H1 (cell line): ENCODE results near the gene PPIP5K1. TPM values are rescaled to one million over a fixed set of nuclear protein-coding genes. Genes with fewer than 3 reads are reported as not detected.

Source experiments
- CTCF ChIA-PET: fragments of 300-600 bp; sonication (Branson Sonifier 250); formaldehyde crosslinking; loops from one replicate; lab custom pipeline; 2021; ENCODE audit not compliant: partially characterized antibody; lab: Charles Lee
- POLR2A ChIA-PET: fragments of 300-600 bp; sonication (Branson Sonifier 250); formaldehyde crosslinking; loops from one replicate; lab custom pipeline; 2021; ENCODE audit warnings: inconsistent platforms; ENCODE audit not compliant: partially characterized antibody; lab: Charles Lee
- DNase-seq, 2 experiments: peaks; one replicate each; pipeline versions ENCODE4 v3.0.0 to v3.0.0-alpha.2; 2010 to 2022; ENCODE audit warnings: low spot score in 2 of 2, low read depth in 1 of 2, mixed read lengths in 1 of 2
- FAIRE-seq: peaks from 2 replicates; lab custom pipeline; 2011; peaks lifted over from hg19 to GRCh38; lab: Jason Lieb, UNC
- H2AFZ ChIP-seq: 2 replicates; pipeline ENCODE4 v1.8.1; 2012; ENCODE audit warnings: low read length, inconsistent platforms
- H2AK5ac ChIP-seq: 2 replicates; pipeline ENCODE4 v1.6.1; 2013; ENCODE audit warnings: low read depth, low read length
- H2BK120ac ChIP-seq: replicated peaks from 2 replicates; pipeline ENCODE3; 2013; ENCODE audit warnings: low read depth, low read length, inconsistent platforms
- H2BK12ac ChIP-seq: 2 replicates; pipeline ENCODE4 v1.6.1; 2013; ENCODE audit warnings: low read depth, low read length
- H2BK15ac ChIP-seq: 2 replicates; pipeline ENCODE4 v1.6.1; 2013; ENCODE audit warnings: low read length
- H2BK20ac ChIP-seq: 2 replicates; pipeline ENCODE4 v1.6.1; 2013; ENCODE audit warnings: low read length
- H2BK5ac ChIP-seq: 2 replicates; pipeline ENCODE4 v1.6.1; 2013; ENCODE audit warnings: low read depth, low read length
- H3K14ac ChIP-seq: 2 replicates; pipeline ENCODE4 v1.6.1; 2013; ENCODE audit warnings: inconsistent platforms; ENCODE audit not compliant: insufficient read length
- H3K18ac ChIP-seq: 2 replicates; pipeline ENCODE4 v1.6.1; 2013; ENCODE audit warnings: low read length; ENCODE audit errors: extremely low read depth
- H3K23ac ChIP-seq: 2 replicates; pipeline ENCODE4 v1.6.1; 2013; ENCODE audit warnings: inconsistent platforms; ENCODE audit not compliant: insufficient read length
- H3K23me2 ChIP-seq: 2 replicates; pipeline ENCODE4 v1.6.1; 2013; ENCODE audit warnings: low read depth, low read length
- H3K27ac ChIP-seq: 2 replicates; pipeline ENCODE4 v1.6.1; 2011; ENCODE audit warnings: low read depth, low read length, inconsistent platforms
- H3K27me3 ChIP-seq, 4 experiments: replicated peaks in 1 of 4; 1 replicate in 1 of 4; 2 replicates in 3 of 4; pipeline versions ENCODE4 v1.6.1 to v1.8.1; 2011 to 2013; ENCODE audit warnings: low read length in 3 of 4, mild to moderate bottlenecking in 3 of 4, inconsistent platforms in 2 of 4, mixed read lengths in 2 of 4, moderate library complexity in 1 of 4; ENCODE audit not compliant: control insufficient read depth in 3 of 4, insufficient read depth in 3 of 4; ENCODE audit errors: extremely low read depth in 1 of 4
- H3K36me3 ChIP-seq, 4 experiments: 2 replicates each; pipeline versions ENCODE4 v1.6.1 to v1.8.1; 2011 to 2013; ENCODE audit warnings: mild to moderate bottlenecking in 4 of 4, low read length in 3 of 4, moderate library complexity in 2 of 4, control low read depth in 1 of 4, inconsistent platforms in 1 of 4; ENCODE audit not compliant: insufficient read depth in 4 of 4, control insufficient read depth in 2 of 4
- H3K4ac ChIP-seq: replicated peaks from 2 replicates; pipeline ENCODE3; 2013; ENCODE audit warnings: low read length, low read depth, mixed read lengths, inconsistent platforms; ENCODE audit not compliant: insufficient read length
- H3K4me1 ChIP-seq, 4 experiments: replicated peaks in 1 of 4; 1 replicate in 1 of 4; 2 replicates in 3 of 4; pipeline versions ENCODE4 v1.6.1 to v1.8.1; 2011 to 2013; ENCODE audit warnings: low read length in 3 of 4, inconsistent platforms in 2 of 4, mixed read lengths in 1 of 4; ENCODE audit not compliant: insufficient read depth in 4 of 4, control insufficient read depth in 3 of 4
- H3K4me2 ChIP-seq, 2 experiments: 2 replicates each; pipeline versions ENCODE4 v1.6.1 to v1.8.1; 2011 to 2013; ENCODE audit warnings: low read depth in 2 of 2, low read length in 2 of 2, control low read depth in 1 of 2, inconsistent platforms in 1 of 2, mild to moderate bottlenecking in 1 of 2; ENCODE audit not compliant: insufficient read depth in 1 of 2
- H3K4me3 ChIP-seq, 4 experiments: fragments of 200-600, 300-600 bp in 1 of 4; sonication (generic), shearing (Covaris generic), sonication (Bioruptor Twin) in 1 of 4; 2 replicates each; pipeline versions ENCODE4 v1.5.1 to v1.8.1; 2011 to 2016; ENCODE audit warnings: low read length in 4 of 4, low read depth in 3 of 4, control low read depth in 2 of 4, inconsistent platforms in 2 of 4, mild to moderate bottlenecking in 2 of 4, mixed read lengths in 1 of 4, moderate library complexity in 1 of 4; ENCODE audit not compliant: insufficient read depth in 2 of 4; ENCODE audit errors: extremely low read depth in 1 of 4
- H3K56ac ChIP-seq: replicated peaks from 2 replicates; pipeline ENCODE3; 2013; ENCODE audit warnings: low read depth, mild to moderate bottlenecking, mixed read lengths, low read length, inconsistent platforms; ENCODE audit not compliant: insufficient read length
- H3K79me1 ChIP-seq: 2 replicates; pipeline ENCODE4 v1.6.1; 2013; ENCODE audit warnings: low read depth, low read length, control low read depth
- H3K79me2 ChIP-seq, 2 experiments: 2 replicates each; pipeline versions ENCODE4 v1.6.1 to v1.8.1; 2012 to 2013; ENCODE audit warnings: low read length in 2 of 2, mild to moderate bottlenecking in 2 of 2, inconsistent platforms in 1 of 2; ENCODE audit not compliant: insufficient read depth in 2 of 2, control insufficient read depth in 1 of 2
- H3K9ac ChIP-seq, 4 experiments: replicated peaks in 1 of 4; 1 replicate in 1 of 4; 2 replicates in 3 of 4; pipeline versions ENCODE4 v1.6.1 to v1.8.1; 2011 to 2013; ENCODE audit warnings: low read depth in 3 of 4, low read length in 3 of 4, control low read depth in 2 of 4, mild to moderate bottlenecking in 2 of 4, moderate library complexity in 2 of 4, inconsistent platforms in 1 of 4; ENCODE audit errors: extremely low read depth in 1 of 4
- H3K9me3 ChIP-seq, 2 experiments: 2 replicates each; pipeline versions ENCODE4 v1.6.1 to v1.8.1; 2012 to 2013; ENCODE audit warnings: mild to moderate bottlenecking in 2 of 2, moderate library complexity in 2 of 2, control low read depth in 1 of 2, inconsistent platforms in 1 of 2, low read depth in 1 of 2, low read length in 1 of 2, mixed read lengths in 1 of 2; ENCODE audit not compliant: insufficient read depth in 2 of 2
- H4K20me1 ChIP-seq, 2 experiments: replicated peaks in 1 of 2; 2 replicates each; pipeline versions ENCODE3 to v1.8.1; 2011 to 2013; ENCODE audit warnings: inconsistent platforms in 2 of 2, low read length in 2 of 2, mild to moderate bottlenecking in 1 of 2; ENCODE audit not compliant: insufficient read depth in 2 of 2, control insufficient read depth in 1 of 2
- H4K5ac ChIP-seq: 2 replicates; pipeline ENCODE4 v1.6.1; 2013; ENCODE audit warnings: low read length, low read depth, mixed read lengths, inconsistent platforms; ENCODE audit not compliant: insufficient read length
- H4K8ac ChIP-seq: 2 replicates; pipeline ENCODE4 v1.8.0; 2013; ENCODE audit warnings: mild to moderate bottlenecking, moderate library complexity, low read length, inconsistent platforms; ENCODE audit not compliant: insufficient read depth; ENCODE audit errors: extremely low read depth
- H4K91ac ChIP-seq: replicated peaks from 2 replicates; pipeline ENCODE3; 2013; ENCODE audit warnings: low read length, mixed read lengths, inconsistent platforms; ENCODE audit not compliant: insufficient read length
- POLR2A ChIP-seq, 2 experiments: IDR thresholded peaks; 1 replicate in 1 of 2; 2 replicates in 1 of 2; pipeline ENCODE4 v1.6.1; 2011; ENCODE audit warnings: low read depth in 2 of 2, low read length in 2 of 2, mild to moderate bottlenecking in 2 of 2; ENCODE audit errors: control extremely low read depth in 1 of 2
- WGBS, 2 experiments: shearing (Covaris generic) in 1 of 2; methylation state at CpG; one replicate each; pipeline versions ENCODE4 v1.1.6 to v1.1.7; 2013 to 2015; ENCODE audit warnings: low lambda C conversion rate in 2 of 2, mixed read lengths in 2 of 2, inconsistent platforms in 1 of 2, low coverage in 1 of 2, missing lambda C conversion rate in 1 of 2; ENCODE audit not compliant: insufficient replicate concordance in 2 of 2, insufficient coverage in 1 of 2, insufficient read length in 1 of 2; ENCODE audit errors: extremely low coverage in 1 of 2, missing lambda C conversion rate in 1 of 2; 5-methylcytosine and 5-hydroxymethylcytosine counted together
- polyA plus RNA-seq, 7 experiments: library from polyadenylated mRNA; depleted of rRNA in 3 of 7; stranded (reverse) in 5 of 7; unstranded in 2 of 7; fragments of >200 nt in 5 of 7; fragments of 200-250 nt in 2 of 7; gene quantifications; 1 replicate in 5 of 7; 2 replicates in 1 of 7; 4 replicates in 1 of 7; pipeline versions ENCODE4 v1.2.1 to v1.2.3, GENCODE V29; 2011 to 2013; ENCODE audit warnings: missing spikeins in 2 of 7, mixed read lengths in 2 of 7
- total RNA-seq: library from RNA; stranded (reverse); fragmentation: NEBNext Ultra II Directional; extraction: Animal tissue kit (Norgen Biotek cat#: 25700); gene quantifications from 2 replicates; pipeline ENCODE4 v1.2.1, GENCODE V29; 2021

PPIP5K1 gene
- total and polyA plus RNA-seq, 2 of the 8 experiments (the other 6 are each of a cell fraction or from before 2014, with no cell fraction given), result 18.8 to 22.7 TPM

GRCh38 chr15:43552986-43553385 is 37.0 kb downstream of the PPIP5K1 start:
- Histone ChIP-seq H3K4me3 (no peak overlapping the region), H3K23me2 (no peaks in the 10 kb centered on the region; the same call in 1 of the 2 replicates), H3K27me3 (no peaks in the 10 kb centered on the region), H3K4me1 (no peaks in the 10 kb centered on the region), H3K79me1 (no peaks in the 10 kb centered on the region), H4K8ac (no peak overlapping the region), H3K79me2 (no peaks in the 10 kb centered on the region), H2BK15ac (no peak overlapping the region), H3K36me3 (no peaks in the 10 kb centered on the region), H3K14ac (no peak overlapping the region), H2BK20ac (no peak overlapping the region), H4K91ac (no peak overlapping the region), H4K5ac (no peak overlapping the region), H3K23ac (no peak overlapping the region), H2AFZ (no peak overlapping the region), H3K9ac (no peak overlapping the region), H2BK5ac (no peak overlapping the region), H3K27ac (no peak overlapping the region), H2BK120ac (no peak overlapping the region), H2BK12ac (no peak overlapping the region), H3K56ac (no peak overlapping the region), H2AK5ac (no peak overlapping the region), H3K18ac (no peak overlapping the region), H4K20me1 (no peaks in the 10 kb centered on the region), H3K9me3 (no peaks in the 10 kb centered on the region), H3K4me2 (no peak overlapping the region), H3K4ac (no peak overlapping the region)
- no peak for FAIRE-seq
- WGBS, 2 experiments, result 97% methylated on average over 2 of the region's 2 CpGs; no CpG with 5 or more reads in 1 of the 2 experiments
- ChIA-PET CTCF (interaction anchor here (0.7 to 1.7 kb wide), 2 partner anchors 39 to 267 kb away, joined by 4 to 5 read pairs; no protein-coding TSS in a partner anchor), POLR2A (interaction anchor here (0.7 to 1.3 kb wide), 2 partner anchors 13 to 35 kb away, joined by 3 to 4 read pairs; no protein-coding TSS in a partner anchor)
- DNase-seq, result no peak
- no peak for TF ChIP-seq POLR2A (IDR thresholded peaks at IDR 0.05; ENCODE audit: control extremely low read depth in 1 of 2, low read depth in 2 of 2, low read length in 2 of 2)
